HuH-7.5 (cell line): Measurements from ENCODE around the gene RAB8B.
A peak's percentile ranks its signal among the peaks of the same experiment; 100 is the strongest.

Experiments used
- DNase-seq: peaks from one replicate; pipeline ENCODE4 v3.0.0; 2011; ENCODE audit warnings: low spot score

The RAB8B gene

GRCh38 chr15:63276342-63277037, 87.1 kb downstream of the RAB8B start:
- DNase-seq: no peak

- DNase-seq: peak; percentile 48
Observed at GRCh38 chr15:63277038-63277892, 87.9 kb downstream of the RAB8B start, which contains the start of gene APH1B. APH1B (plus strand) TSS chr15:63277605; CDS start chr15:63277624, 19 bp downstream.

GRCh38 chr15:63277893-63278456, 88.6 kb downstream of the RAB8B start:
- no peak for DNase-seq

- no peak for DNase-seq
Observed at GRCh38 chr15:63283126-63283525, 93.7 kb downstream of the RAB8B start.

- no peak for DNase-seq
Observed at GRCh38 chr15:63284335-63284734, 94.9 kb downstream of the RAB8B start.

- DNase-seq: no peak
Observed at GRCh38 chr15:63287109-63287508, 97.7 kb downstream of the RAB8B start.

DNA sequence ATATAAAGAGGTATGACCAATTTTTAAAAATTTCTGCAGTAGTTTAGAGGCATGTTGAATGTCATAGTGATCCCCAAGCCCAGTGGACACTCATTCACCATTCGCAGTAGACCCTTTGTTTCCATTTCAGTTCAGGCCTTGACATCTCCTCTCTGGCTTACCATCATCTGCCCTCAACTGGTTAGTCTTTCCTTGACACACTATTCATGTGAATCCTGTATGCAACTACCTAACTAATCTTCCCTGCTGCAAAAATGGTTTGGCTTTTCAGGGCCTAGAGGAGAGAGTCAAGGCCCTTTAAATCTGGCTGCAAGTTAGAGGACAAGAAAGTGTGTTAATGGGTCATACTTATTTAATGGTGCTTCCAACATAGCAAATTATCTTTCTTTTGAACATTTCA, 98.9 kb downstream of the RAB8B start:
- no peak for DNase-seq

DNA sequence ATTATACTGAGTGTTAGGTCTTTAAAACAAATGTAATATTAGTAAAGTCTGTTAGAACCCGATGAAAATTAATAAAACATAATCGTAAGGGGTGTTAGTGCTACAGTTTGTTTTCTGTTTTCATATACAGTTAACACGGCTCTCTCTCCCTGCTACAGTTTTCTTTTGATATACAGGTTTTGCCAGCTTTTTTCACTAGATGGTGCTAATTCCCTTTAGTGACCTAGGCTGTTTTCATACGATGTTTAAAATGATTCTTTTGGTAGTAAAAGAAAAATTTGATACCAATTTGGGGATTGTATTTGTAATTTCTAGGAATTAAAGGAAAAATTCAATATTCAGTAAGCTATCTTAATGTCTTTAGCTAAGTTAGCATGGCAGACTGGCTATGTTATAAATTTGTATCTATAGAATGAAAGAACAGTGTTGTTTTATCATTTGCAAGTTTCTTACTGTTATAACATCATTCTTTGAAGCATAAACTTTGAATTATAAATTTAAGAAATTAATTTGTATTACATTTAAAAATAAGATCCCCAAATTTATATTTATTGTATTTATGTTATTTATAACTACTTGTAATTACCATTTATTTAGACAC, 99.5 kb downstream of the RAB8B start:
- peak; percentile 21 for DNase-seq

DNA sequence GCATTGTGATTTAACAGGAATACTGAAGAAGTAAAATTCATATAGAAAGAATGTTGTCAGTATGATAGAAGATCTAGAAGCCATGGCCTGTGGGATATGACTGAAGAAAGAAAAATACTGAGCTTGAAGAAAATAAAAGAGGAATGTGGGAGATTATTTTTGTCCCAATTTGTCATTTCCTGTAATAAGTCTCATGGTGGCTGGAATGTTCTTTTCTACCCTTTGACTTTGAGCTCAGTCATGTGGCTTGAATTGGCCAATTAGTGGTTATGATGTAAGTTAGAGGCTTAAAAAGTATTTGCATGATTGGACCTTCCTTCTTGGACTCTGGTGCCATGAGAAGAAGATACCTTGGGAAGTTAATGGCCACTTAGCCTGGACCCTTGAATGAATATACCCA, 102.1 kb downstream of the RAB8B start:
- DNase-seq: no peak

GRCh38 chr15:63292241-63292640, 102.8 kb downstream of the RAB8B start:
- DNase-seq: no peak

DNA sequence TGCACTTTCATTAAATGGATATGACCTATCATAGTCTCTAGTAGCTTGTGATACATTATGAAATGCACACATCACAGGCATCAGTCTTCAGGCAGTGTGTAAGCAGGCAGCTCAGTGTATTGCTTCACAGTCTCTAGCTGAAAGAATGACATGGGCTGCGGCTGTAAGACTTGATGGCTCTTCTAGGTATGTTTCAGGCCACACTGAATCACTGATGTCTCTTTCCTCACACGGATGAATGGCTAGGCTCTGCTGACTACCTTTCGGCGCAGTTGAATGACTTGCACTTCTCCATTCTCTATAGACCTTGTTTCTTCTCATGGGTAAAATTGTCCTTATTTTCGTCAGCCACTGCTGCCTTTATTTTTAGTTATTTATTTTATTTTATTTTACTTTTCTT, 103.4 kb downstream of the RAB8B start:
- no peak for DNase-seq

GRCh38 chr15:63294359-63294758, 105.0 kb downstream of the RAB8B start:
- DNase-seq: no peak

DNA sequence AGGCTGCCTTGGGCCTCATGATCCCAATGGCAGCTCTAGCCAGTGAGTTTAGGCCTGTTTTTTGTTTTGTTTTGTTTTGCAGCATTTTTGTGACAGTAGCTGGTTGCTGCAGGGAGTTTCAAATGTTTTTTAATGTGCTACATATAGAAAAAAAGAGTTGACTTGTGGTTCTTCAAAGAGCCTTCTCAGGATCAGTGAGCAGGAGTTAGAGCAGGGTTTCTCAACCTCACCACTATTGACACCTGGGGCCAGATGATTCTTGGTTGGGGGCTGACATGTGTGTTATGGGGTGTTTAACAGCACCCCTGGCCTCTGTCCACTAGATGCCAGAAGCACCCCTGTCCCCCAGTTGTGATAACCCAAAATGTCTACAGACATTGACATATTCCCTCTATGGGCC, 105.9 kb downstream of the RAB8B start:
- no peak for DNase-seq

GRCh38 chr15:63296195-63296594, 106.8 kb downstream of the RAB8B start:
- DNase-seq: no peak

- DNase-seq: no peak
Observed at GRCh38 chr15:63299943-63300575, 110.7 kb downstream of the RAB8B start.

DNA sequence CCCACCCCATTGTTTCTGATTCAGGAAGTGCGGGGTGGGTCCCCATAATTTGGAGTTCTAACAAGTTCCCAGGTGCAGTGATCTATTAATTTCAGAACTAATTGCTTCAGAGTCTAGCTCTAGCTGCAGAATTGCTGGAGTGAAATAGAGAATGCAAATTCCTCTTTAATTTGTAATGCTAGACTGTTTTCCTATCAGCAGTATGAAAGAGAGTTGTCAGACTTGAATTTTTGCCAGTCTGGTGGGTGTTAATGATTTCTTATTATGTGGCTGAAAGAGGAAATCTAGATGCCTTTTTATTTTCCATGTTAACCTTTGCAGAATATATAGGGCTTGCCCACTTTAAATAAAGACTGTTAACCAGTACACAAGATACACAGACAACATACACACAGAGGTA, 111.7 kb downstream of the RAB8B start:
- DNase-seq: no peak

- no peak for DNase-seq
Observed at GRCh38 chr15:63305260-63305659, 115.9 kb downstream of the RAB8B start.

DNA sequence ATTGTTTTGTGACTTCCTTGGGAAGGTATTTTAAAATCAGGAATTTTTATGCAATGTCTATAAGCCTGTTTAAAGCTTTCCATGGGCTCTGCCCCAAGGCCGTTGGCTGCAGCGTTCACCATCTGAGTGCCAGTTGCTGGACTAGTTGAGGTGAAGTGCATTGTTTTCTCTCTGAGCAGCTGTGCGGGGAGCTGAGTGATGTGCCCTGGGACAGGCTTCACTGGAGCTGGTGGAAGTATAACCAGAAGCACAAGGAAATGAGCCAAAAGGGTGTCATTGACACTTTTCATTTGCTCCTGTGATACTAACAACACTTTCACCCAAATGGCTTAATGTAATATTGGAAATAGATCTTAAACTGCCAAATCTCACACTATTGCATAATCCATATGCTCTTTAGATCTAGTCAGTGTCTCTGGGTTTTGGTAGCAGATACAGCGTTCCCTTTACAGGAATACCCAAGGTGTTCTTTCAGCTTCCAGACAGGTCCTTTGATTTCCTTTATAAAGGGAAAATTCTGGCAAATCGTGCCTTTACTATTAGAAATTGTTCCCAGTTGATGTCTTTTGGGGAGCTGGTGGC, 117.2 kb downstream of the RAB8B start:
- no peak for DNase-seq

DNA sequence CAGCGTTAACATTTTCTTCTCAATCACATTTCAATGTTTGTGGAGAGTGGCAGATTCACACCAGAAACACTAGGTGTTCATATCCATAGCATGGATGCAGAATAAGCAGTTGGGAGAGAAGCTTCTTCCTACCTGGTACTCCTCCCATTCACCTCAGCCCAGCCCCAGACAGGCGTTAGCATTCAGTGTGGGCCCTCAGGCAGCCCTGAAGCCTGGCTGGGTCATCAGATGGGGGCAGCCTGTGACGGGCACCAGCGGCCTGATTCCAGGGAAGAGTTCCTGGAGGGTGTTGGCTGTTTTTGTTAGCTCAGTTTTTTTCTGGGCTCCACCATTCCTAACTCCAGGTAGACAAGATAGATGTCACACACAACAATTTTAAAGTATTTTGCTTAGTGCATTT, 119.1 kb downstream of the RAB8B start:
- no peak for DNase-seq

- no peak for DNase-seq
Observed at GRCh38 chr15:63308947-63309346, 119.5 kb downstream of the RAB8B start.

DNA sequence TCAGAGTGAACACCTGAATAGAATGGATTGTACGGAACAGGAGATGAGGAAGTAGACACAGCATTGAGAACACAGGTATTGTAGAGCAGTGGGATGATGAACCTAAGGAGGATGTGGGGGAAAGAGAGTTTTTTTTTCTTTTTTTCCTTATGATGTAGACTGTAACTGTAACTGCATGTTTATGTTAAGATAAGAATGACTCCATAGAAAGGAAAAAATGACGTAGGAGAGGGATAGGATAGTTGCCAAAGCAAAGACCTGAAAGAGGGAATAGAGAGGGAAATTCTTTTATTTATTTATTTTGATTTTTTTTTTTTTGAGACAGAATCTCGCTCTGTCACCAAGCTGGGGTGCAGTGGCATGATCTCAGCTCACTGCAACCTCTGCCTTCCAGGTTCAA, 121.2 kb downstream of the RAB8B start:
- no peak for DNase-seq

- DNase-seq: no peak
Observed at GRCh38 chr15:63312286-63312685, 122.9 kb downstream of the RAB8B start.
